Testis (tissue), 3 donors: ENCODE measurements around the gene AMBRA1. TPM values are rescaled to one million over a fixed set of nuclear protein-coding genes. Genes with fewer than 3 reads are reported as not detected.

Experiments
- DNase-seq: peaks from one replicate; pipeline ENCODE4 v3.0.0-alpha.2; 2019
- H3K27ac ChIP-seq, 2 donors: fragments of 200-600 bp; sonication (generic); one replicate each; pipeline ENCODE4 v1.5.1; 2019
- H3K27me3 ChIP-seq: fragments of 200-600 bp; sonication (generic); one replicate; pipeline ENCODE4 v1.5.1; 2019
- H3K36me3 ChIP-seq: fragments of 200-600 bp; sonication (generic); one replicate; pipeline ENCODE4 v1.5.1; 2017; ENCODE audit warnings: low read depth; ENCODE audit errors: missing control alignments
- H3K4me1 ChIP-seq: fragments of 200-600 bp; sonication (generic); one replicate; pipeline ENCODE4 v1.5.1; 2019
- H3K4me3 ChIP-seq, 2 donors: fragments of 200-600 bp; sonication (generic); one replicate each; pipeline ENCODE4 v1.5.1; 2017 to 2019
- H3K9me3 ChIP-seq: fragments of 200-600 bp; sonication (generic); one replicate; pipeline ENCODE4 v1.5.1; 2017
- POLR2A ChIP-seq: fragments of 450-650 bp; IDR thresholded peaks from one replicate; pipeline ENCODE4 v1.6.1; 2017; ENCODE audit warnings: antibody characterized with exemption, mild to moderate bottlenecking, moderate library complexity
- WGBS, 2 donors: methylation state at CpG; one replicate each; pipeline ENCODE4 v1.1.5; 2018; 5-methylcytosine and 5-hydroxymethylcytosine counted together
- intact Hi-C: fragments of 100-400 bp; cut with DNase I; formaldehyde crosslinking; loops from one replicate; pipeline ENCODE4 v1.15.1; 2023; ENCODE audit warnings: low total_unique reads
- microRNA-seq, 2 donors: library from miRNA; unstranded; fragments of <30 nt; microRNA quantifications; one replicate each; pipeline ENCODE4, GENCODE V29; 2016; ENCODE audit warnings: borderline number of aligned reads in 2 of 2, borderline replicate concordance in 1 of 2
- polyA plus RNA-seq: library from polyadenylated mRNA; stranded (reverse); fragments of 350-450 nt; fragmentation: Illumina TruSeq; extraction: RNeasy Lipid Tissue Mini Kit (QIAGEN cat#74804); gene quantifications from one replicate; pipeline ENCODE4 v1.2.3, GENCODE V29; 2014; ENCODE audit warnings: low read depth, low replicate concordance; ENCODE audit not compliant: insufficient read depth
- small RNA-seq, 2 donors: library from RNA; depleted of rRNA; stranded (forward); fragments of <200 nt; gene quantifications; one replicate each; pipeline ENCODE3, GENCODE V24; 2016
- total RNA-seq, 2 donors: library from RNA; depleted of rRNA; stranded (reverse); fragments of >200 nt; gene quantifications; one replicate each; pipeline ENCODE4 v1.2.3, GENCODE V29; 2016
- TF ChIP-seq, protein P1 (sequence below), 3 experiments: fragments of 450-650 bp in 2 of 3; fragments of 200-600 bp in 1 of 3; sonication (generic) in 1 of 3; IDR thresholded peaks; one replicate each; pipeline ENCODE4 v1.5.1; 2016 to 2019; ENCODE audit warnings: antibody characterized with exemption in 3 of 3, mild to moderate bottlenecking in 2 of 3, moderate library complexity in 1 of 3

AMBRA1 gene
- total and polyA plus RNA-seq, 3 donors from 2014 or later, result 28.0 to 68.3 (median 55.6) TPM

DNA sequence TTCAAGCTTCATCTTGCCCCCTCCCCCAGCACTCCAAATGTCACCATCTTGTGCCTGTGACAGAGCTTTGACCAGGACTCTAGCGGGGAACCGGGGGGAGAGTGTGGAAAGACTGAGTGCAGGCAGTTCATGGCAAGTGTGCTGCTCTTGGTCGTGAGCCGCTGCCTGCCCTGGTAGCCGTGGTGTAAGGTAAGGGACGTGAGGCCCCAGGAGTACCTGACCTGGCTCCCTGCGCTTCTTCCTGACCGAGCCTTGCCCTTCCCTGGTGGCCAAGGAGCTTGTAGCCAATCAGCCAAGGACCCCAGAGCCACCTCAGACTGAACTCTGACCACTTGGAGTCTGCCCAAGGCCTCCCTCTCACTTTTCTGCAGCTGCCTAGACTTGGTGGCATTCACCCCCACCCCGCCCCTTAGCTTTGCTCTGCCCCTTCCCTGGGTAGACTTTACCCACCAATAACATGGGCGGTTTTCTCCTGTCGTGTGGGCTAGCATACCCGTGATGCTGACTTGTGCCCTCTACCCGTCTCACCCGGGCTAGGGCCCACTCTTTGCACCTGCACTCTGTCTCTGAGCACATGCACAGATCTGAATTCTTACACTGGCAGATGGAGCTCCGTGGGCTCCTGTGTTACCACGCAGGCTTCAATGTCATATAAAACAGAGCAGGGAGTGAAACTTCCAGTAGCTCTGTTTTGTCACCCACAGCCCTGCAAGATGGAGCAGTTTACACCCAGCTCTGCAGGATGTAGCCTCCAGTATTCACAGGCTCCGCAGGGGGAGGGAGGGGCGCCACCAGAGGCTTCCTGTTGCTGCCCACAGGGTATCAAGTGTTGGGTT, 245.0 kb downstream of the AMBRA1 start:
- Histone ChIP-seq H3K4me1 (peaks cover 27% of the 10 kb centered on the region), H3K4me3 (no peak overlapping the region), H3K27ac (no peak overlapping the region), H3K36me3 (no peaks in the 10 kb centered on the region), H3K27me3 (no peaks in the 10 kb centered on the region), H3K9me3 (no peaks in the 10 kb centered on the region)
- 67 to 72% methylated on average over 15 to 18 of the region's 18 CpGs for WGBS, 2 donors
- DNase-seq, result no peak
- TF ChIP-seq, protein P1, sequence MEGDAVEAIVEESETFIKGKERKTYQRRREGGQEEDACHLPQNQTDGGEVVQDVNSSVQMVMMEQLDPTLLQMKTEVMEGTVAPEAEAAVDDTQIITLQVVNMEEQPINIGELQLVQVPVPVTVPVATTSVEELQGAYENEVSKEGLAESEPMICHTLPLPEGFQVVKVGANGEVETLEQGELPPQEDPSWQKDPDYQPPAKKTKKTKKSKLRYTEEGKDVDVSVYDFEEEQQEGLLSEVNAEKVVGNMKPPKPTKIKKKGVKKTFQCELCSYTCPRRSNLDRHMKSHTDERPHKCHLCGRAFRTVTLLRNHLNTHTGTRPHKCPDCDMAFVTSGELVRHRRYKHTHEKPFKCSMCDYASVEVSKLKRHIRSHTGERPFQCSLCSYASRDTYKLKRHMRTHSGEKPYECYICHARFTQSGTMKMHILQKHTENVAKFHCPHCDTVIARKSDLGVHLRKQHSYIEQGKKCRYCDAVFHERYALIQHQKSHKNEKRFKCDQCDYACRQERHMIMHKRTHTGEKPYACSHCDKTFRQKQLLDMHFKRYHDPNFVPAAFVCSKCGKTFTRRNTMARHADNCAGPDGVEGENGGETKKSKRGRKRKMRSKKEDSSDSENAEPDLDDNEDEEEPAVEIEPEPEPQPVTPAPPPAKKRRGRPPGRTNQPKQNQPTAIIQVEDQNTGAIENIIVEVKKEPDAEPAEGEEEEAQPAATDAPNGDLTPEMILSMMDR (IDR thresholded peaks at IDR 0.05), result no peak
- intact Hi-C loops, result no loop called here

DNA sequence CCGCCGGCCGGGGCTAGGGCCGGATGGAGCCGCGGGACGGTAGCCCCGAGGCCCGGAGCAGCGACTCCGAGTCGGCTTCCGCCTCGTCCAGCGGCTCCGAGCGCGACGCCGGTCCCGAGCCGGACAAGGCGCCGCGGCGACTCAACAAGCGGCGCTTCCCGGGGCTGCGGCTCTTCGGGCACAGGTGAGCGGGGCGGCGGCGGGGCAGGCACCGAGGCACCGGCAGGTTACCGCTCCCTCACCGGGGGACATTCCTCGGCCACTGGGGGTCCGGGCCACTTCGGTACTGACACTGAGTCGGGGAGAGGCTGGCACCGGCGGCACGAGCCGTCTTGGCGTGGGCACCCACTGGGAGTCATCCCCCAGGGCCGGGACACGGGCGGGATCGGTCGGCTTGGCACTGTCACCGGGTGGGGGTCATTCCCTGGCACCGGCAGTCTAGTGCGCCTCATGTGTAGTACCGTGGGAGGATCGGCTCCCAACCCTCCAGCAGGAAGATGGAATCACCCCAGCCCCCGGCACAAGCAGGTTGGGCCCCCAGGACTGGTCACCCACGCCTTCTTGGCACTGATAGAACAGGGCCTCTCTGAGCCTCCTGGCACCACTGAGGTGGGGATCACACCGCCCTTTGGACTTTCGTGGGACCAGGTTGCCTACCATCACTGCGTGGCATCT, 246.0 kb downstream of the AMBRA1 start:
- intact Hi-C loops, result no loop called here
- no peaks in the 10 kb centered on the region for H3K27me3 ChIP-seq
- TF ChIP-seq, protein P1 (IDR thresholded peaks at IDR 0.05), result no peak
- no peak for TF ChIP-seq POLR2A
- H3K27ac ChIP-seq, result no peak overlapping the region
- 7 to 11% methylated on average over 12 to 43 of the region's 63 CpGs for WGBS, 2 donors
- H3K4me3 ChIP-seq, result peak overlapping the region; percentile 78 to 88
- no peaks in the 10 kb centered on the region for H3K9me3 ChIP-seq
- peaks cover 37% of the 10 kb centered on the region for H3K4me1 ChIP-seq
- no peaks in the 10 kb centered on the region for H3K36me3 ChIP-seq
- DNase-seq, result no peak

DNA sequence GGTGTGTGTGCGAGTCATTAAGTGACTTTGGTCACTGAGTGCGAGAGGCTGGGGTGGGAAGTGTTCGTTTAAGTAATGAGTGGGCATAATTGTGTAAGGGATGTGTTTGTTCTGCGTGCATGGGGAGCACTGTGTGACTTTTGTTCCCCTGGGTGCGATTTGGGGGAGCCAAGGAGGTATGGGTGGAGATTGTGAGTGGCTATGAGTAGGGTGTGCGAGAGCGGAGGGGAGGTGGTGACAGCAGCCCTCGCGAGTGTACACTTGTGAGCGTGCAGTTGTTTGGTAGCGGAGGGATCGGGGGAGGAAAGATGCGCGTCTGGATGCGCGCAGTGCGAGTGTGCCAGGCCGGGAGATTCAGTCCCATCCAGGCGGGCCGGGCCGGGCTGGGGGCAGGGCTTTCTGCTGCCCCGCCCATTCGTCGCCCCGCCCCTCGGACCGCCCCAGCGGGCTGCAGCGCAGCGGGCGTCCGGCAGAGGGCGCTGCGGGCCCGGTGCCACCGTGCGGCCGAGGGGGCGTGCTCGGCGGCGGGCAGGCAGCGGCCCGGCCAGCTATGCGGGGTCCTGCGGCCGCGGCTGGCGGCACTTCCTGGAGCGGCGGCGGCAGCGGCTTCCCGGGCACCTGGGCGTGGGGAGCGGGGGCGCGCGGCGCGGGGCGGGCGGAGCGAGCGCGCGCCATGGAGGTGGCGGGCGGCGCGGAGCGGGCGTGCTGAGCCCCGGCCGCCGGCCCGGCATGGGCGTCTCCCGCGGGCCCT, 246.8 kb downstream of the AMBRA1 start, which contains the start of gene DGKZ:
Gene DGKZ, plus strand, starts transcription at position 578 of the 751 bp plus-strand sequence. CDS start 197 bp downstream, outside the sequence.
- no peaks in the 10 kb centered on the region for H3K36me3 ChIP-seq
- peak; percentile 86 for DNase-seq
- H3K4me3 ChIP-seq, result peak within 1 kb of the TSS; percentile 78 to 88
- TF ChIP-seq POLR2A, result no peak
- TF ChIP-seq, protein P1 (IDR thresholded peaks at IDR 0.05), result peak; percentile 77 to 99 (median 95)
- 8 to 17% methylated on average over 12 to 34 of the region's 80 CpGs for WGBS, 2 donors
- no peak within 1 kb of the TSS for H3K27ac ChIP-seq
- no peaks in the 10 kb centered on the region for H3K27me3 ChIP-seq
- peaks cover 35% of the 10 kb centered on the region for H3K4me1 ChIP-seq
- no peaks in the 10 kb centered on the region for H3K9me3 ChIP-seq
- intact Hi-C loops, result no loop called here

Small RNA genes lying within 50 kb of the gene (microRNA-seq; reads per million reads assigned to microRNA genes)
- gene MIR3160-1 (0 reads per million in 2 donors), gene MIR3160-2 (0 reads per million in 2 donors), gene MIR4688 (0 reads per million in 2 donors)

Small RNA genes lying within 50 kb of the gene (small RNA-seq; reads per million reads assigned to genes)
- 0 reads per million in 2 donors for gene MIR3160-1
- 0 reads per million in 2 donors for gene MIR4688

Other genes starting within 250 kb of the AMBRA1 start
- gene DGKZ, start 246.6 kb downstream of the AMBRA1 start, total RNA-seq, result 100 to 1,000 TPM in 1 of 2 donors, 10 to 100 TPM in 1; 67.2 to 104 TPM
- 33.8 TPM for gene DGKZ, start 246.6 kb downstream of the AMBRA1 start, polyA plus RNA-seq
- gene MDK, start 212.4 kb downstream of the AMBRA1 start, total RNA-seq, result 10 to 100 TPM; 14.4 to 14.5 TPM
- 51.5 TPM for gene MDK, start 212.4 kb downstream of the AMBRA1 start, polyA plus RNA-seq
- gene CHRM4, start 202.2 kb downstream of the AMBRA1 start, total RNA-seq, result 10 to 100 TPM in 1 of 2 donors, 1 to 10 TPM in 1; 7.2 to 19.5 TPM
- gene CHRM4, start 202.2 kb downstream of the AMBRA1 start, polyA plus RNA-seq, result 13.5 TPM
- 10 to 100 TPM; 12.9 to 14.3 TPM for gene HARBI1, start 23.2 kb upstream of the AMBRA1 start, total RNA-seq
- 25.2 TPM for gene HARBI1, start 23.2 kb upstream of the AMBRA1 start, polyA plus RNA-seq
- 100 to 1,000 TPM; 176 to 203 TPM for gene ATG13, start 23.5 kb upstream of the AMBRA1 start, total RNA-seq
- gene ATG13, start 23.5 kb upstream of the AMBRA1 start, polyA plus RNA-seq, result 224 TPM
- gene ARHGAP1, start 106.6 kb upstream of the AMBRA1 start, total RNA-seq, result 10 to 100 TPM; 50.2 to 68.9 TPM
- gene ARHGAP1, start 106.6 kb upstream of the AMBRA1 start, polyA plus RNA-seq, result 39.7 TPM
- 10 to 100 TPM; 18.3 to 27.4 TPM for gene ZNF408, start 107.0 kb upstream of the AMBRA1 start, total RNA-seq
- 11.7 TPM for gene ZNF408, start 107.0 kb upstream of the AMBRA1 start, polyA plus RNA-seq
- gene F2, start 125.2 kb upstream of the AMBRA1 start, total RNA-seq, result 1 to 10 TPM; 2.4 to 3.6 TPM
- 0.47 TPM for gene F2, start 125.2 kb upstream of the AMBRA1 start, polyA plus RNA-seq